Measurements from ENCODE around the gene AKAP8L. TPM values are rescaled to one million over a fixed set of nuclear protein-coding genes. Genes with fewer than 3 reads are reported as not detected.

Gene AKAP8L
- total and polyA plus RNA-seq, 10 donors = 41.2 to 236 (median 136) TPM

GRCh38 chr19:15450528-15450890 lies 31.7 kb upstream of the AKAP8L start:
- intact Hi-C loops (cut with DNase I; ENCODE audit: low total_unique reads) = no loop called here
- Histone ChIP-seq H3K4me3 (peak overlapping the region in 2 of 8 donors; percentile 59 to 83), H3K27me3 (replicated peaks in 1 of 7) (peaks cover 0 to 5% (median 0%) of the 10 kb centered on the region in 7 donors), H3K9me3 (no peaks in the 10 kb centered on the region), H3K27ac (peak overlapping the region; percentile 60 to 93 (median 80)), H3K36me3 (peaks cover 0 to 71% (median 36%) of the 10 kb centered on the region in 6 donors), H3K4me1 (peaks cover 0 to 55% (median 12%) of the 10 kb centered on the region in 6 donors)
- no peak for DNase-seq
- WGBS, 5 donors = 88 to 100% (median 97%) methylated on average over 1 of the region's 1 CpG
- no peak for TF ChIP-seq CTCF (IDR thresholded peaks at IDR 0.05 in 8 of 11, conservative IDR thresholded peaks at IDR 0.05 in 3 of 11)
- TF ChIP-seq POLR2AphosphoS5 (IDR thresholded peaks at IDR 0.05) = no peak
- TF ChIP-seq POLR2A (IDR thresholded peaks at IDR 0.05) = no peak

- H3K27me3 ChIP-seq (replicated peaks in 1 of 7) = no peaks in the 10 kb centered on the region
- WGBS, 5 donors = 5 to 10% (median 6%) methylated on average over 22 to 69 of the region's 77 CpGs
These were observed 31.1 kb upstream of the AKAP8L start, which contains the start of gene WIZ for GRCh38 chr19:15449620-15450527. WIZ (minus strand) TSS chr19:15449956; CDS start chr19:15448307, 1,649 bp downstream.

GRCh38 chr19:15448778-15449619 lies 30.2 kb upstream of the AKAP8L start:
- Histone ChIP-seq H3K36me3 (peaks cover 0 to 68% (median 23%) of the 10 kb centered on the region in 6 donors), H3K9me3 (no peaks in the 10 kb centered on the region), H3K27me3 (replicated peaks in 1 of 7) (no peaks in the 10 kb centered on the region), H3K27ac (peak overlapping the region in 7 of 8 donors; percentile 36 to 93 (median 83)), H3K4me3 (peak overlapping the region; percentile 45 to 83 (median 58)), H3K4me1 (peaks cover 0 to 55% (median 12%) of the 10 kb centered on the region in 6 donors)
- DNase-seq = peak; percentile 86
- no peak for TF ChIP-seq CTCF (IDR thresholded peaks at IDR 0.05 in 8 of 11, conservative IDR thresholded peaks at IDR 0.05 in 3 of 11)
- TF ChIP-seq POLR2AphosphoS5 (IDR thresholded peaks at IDR 0.05) = peak in 1 of 3 donors; percentile 23
- intact Hi-C loops (cut with DNase I; ENCODE audit: low total_unique reads) = no loop called here
- WGBS, 5 donors = 5 to 23% (median 6%) methylated on average over 13 to 43 of the region's 43 CpGs

More at GRCh38 chr19:15449620-15450527, 31.1 kb upstream of the AKAP8L start, which contains the start of gene WIZ:
- DNase-seq = peak; percentile 94
- Histone ChIP-seq H3K9me3 (no peaks in the 10 kb centered on the region), H3K36me3 (peaks cover 0 to 71% (median 32%) of the 10 kb centered on the region in 6 donors), H3K27ac (peak within 1 kb of the TSS; percentile 60 to 93 (median 80)), H3K4me1 (peaks cover 0 to 55% (median 12%) of the 10 kb centered on the region in 6 donors), H3K4me3 (peak within 1 kb of the TSS; percentile 45 to 83 (median 58))
- peak; percentile 71 to 83 (median 72) for TF ChIP-seq POLR2AphosphoS5 (IDR thresholded peaks at IDR 0.05)
- TF ChIP-seq CTCF (IDR thresholded peaks at IDR 0.05 in 8 of 11, conservative IDR thresholded peaks at IDR 0.05 in 3 of 11) = no peak
- intact Hi-C loops (cut with DNase I; ENCODE audit: low total_unique reads) = no loop called here

All from spleen (tissue), 11 donors.